Keratinocyte (primary cell): ENCODE data around the gene BICD1. TPM values are rescaled to one million over a fixed set of nuclear protein-coding genes. Genes with fewer than 3 reads are reported as not detected.

ENCODE experiments used
- DNase-seq: peaks from one replicate; pipeline ENCODE4 v3.0.0-alpha.2; 2011; ENCODE audit warnings: low read depth, missing footprints, low spot score
- FAIRE-seq: peaks from 2 replicates; lab custom pipeline; 2011; peaks lifted over from hg19 to GRCh38; lab: Jason Lieb, UNC
- H2AFZ ChIP-seq: 2 replicates; pipeline ENCODE4 v1.6.0; 2012; ENCODE audit warnings: low read length, control low read depth, inconsistent platforms; ENCODE audit not compliant: control insufficient read depth
- H3K27ac ChIP-seq: 2 replicates; pipeline ENCODE4 v1.5.1; 2011; ENCODE audit warnings: low read length; ENCODE audit not compliant: control insufficient read depth, insufficient read depth
- H3K27me3 ChIP-seq: 3 replicates; pipeline ENCODE4 v1.6.0; 2011; ENCODE audit warnings: low read length; ENCODE audit not compliant: control insufficient read depth, insufficient read depth; ENCODE audit errors: extremely low read depth
- H3K36me3 ChIP-seq, 2 experiments: 2 replicates in 1 of 2; 3 replicates in 1 of 2; pipeline ENCODE4 v1.5.1; 2011; ENCODE audit warnings: low read length in 2 of 2, mild to moderate bottlenecking in 1 of 2; ENCODE audit not compliant: control insufficient read depth in 2 of 2, insufficient read depth in 2 of 2; ENCODE audit errors: extremely low read depth in 1 of 2
- H3K4me1 ChIP-seq: 3 replicates; pipeline ENCODE4 v1.5.1; 2011; ENCODE audit warnings: low read length; ENCODE audit not compliant: control insufficient read depth, insufficient read depth; ENCODE audit errors: extremely low read depth
- H3K4me2 ChIP-seq: 3 replicates; pipeline ENCODE4 v1.6.0; 2011; ENCODE audit warnings: low read depth, low read length; ENCODE audit not compliant: control insufficient read depth, insufficient read depth; ENCODE audit errors: extremely low read depth
- H3K4me3 ChIP-seq, 3 experiments: fragments of 200-600 bp in 1 of 3; sonication (generic) in 1 of 3; 2 replicates in 2 of 3; 3 replicates in 1 of 3; pipeline ENCODE4 v1.5.1; 2011 to 2016; ENCODE audit warnings: low read length in 3 of 3, mild to moderate bottlenecking in 3 of 3, control low read depth in 2 of 3, inconsistent platforms in 1 of 3, low read depth in 1 of 3, mixed read lengths in 1 of 3, mixed run types in 1 of 3, moderate library complexity in 1 of 3; ENCODE audit not compliant: control insufficient read depth in 2 of 3, insufficient read depth in 2 of 3; ENCODE audit errors: extremely low read depth in 1 of 3
- H3K79me2 ChIP-seq: 2 replicates; pipeline ENCODE4 v1.6.0; 2012; ENCODE audit warnings: low read length; ENCODE audit not compliant: control insufficient read depth, insufficient read depth
- H3K9ac ChIP-seq: 3 replicates; pipeline ENCODE4 v1.6.0; 2011; ENCODE audit warnings: low read length; ENCODE audit not compliant: control insufficient read depth, insufficient read depth; ENCODE audit errors: extremely low read depth
- H3K9me1 ChIP-seq: 3 replicates; pipeline ENCODE4 v1.6.0; 2011; ENCODE audit warnings: low read length; ENCODE audit not compliant: control insufficient read depth, insufficient read depth; ENCODE audit errors: extremely low read depth
- H3K9me3 ChIP-seq: 2 replicates; pipeline ENCODE4 v1.5.1; 2012; ENCODE audit warnings: low read depth, low read length; ENCODE audit not compliant: control insufficient read depth
- H4K20me1 ChIP-seq: 3 replicates; pipeline ENCODE4 v1.6.0; 2011; ENCODE audit warnings: low read length; ENCODE audit not compliant: control insufficient read depth, insufficient read depth; ENCODE audit errors: extremely low read depth
- CTCF ChIP-seq, 3 experiments: IDR thresholded peaks in 1 of 3; conservative IDR thresholded peaks in 1 of 3; optimal IDR thresholded peaks in 1 of 3; 2 replicates in 2 of 3; 3 replicates in 1 of 3; pipeline versions ENCODE3 to v1.5.1; 2011; ENCODE audit warnings: low read length in 3 of 3, mild to moderate bottlenecking in 3 of 3, moderate library complexity in 2 of 3, control low read depth in 1 of 3, inconsistent platforms in 1 of 3; ENCODE audit not compliant: insufficient read depth in 2 of 3; ENCODE audit errors: extremely low read depth in 1 of 3
- EZH2 ChIP-seq: IDR thresholded peaks from one replicate; pipeline ENCODE4 v1.6.1; 2012; ENCODE audit warnings: inconsistent platforms, mild to moderate bottlenecking, low read length, moderate library complexity
- dilution Hi-C: fragments of 300-500 bp; cut with MboI; formaldehyde crosslinking; loops from one replicate; pipeline ENCODE4 v1.7.0; 2020; ENCODE audit warnings: low sequenced_read_pairs; ENCODE audit not compliant: extremely low pct_ligation_motif_present
- polyA plus RNA-seq, 5 experiments: library from polyadenylated mRNA; depleted of rRNA in 3 of 5; stranded (reverse) in 3 of 5; stranded (forward) in 1 of 5; unstranded in 1 of 5; fragments of >200 nt; gene quantifications; 1 replicate in 1 of 5; 2 replicates in 3 of 5; 3 replicates in 1 of 5; pipeline versions ENCODE4 v1.2.1 to v1.2.3, GENCODE V29; 2011 to 2012; ENCODE audit warnings: missing spikeins in 2 of 5, low read depth in 1 of 5, low replicate concordance in 1 of 5

The BICD1 gene
- polyA plus RNA-seq, 1 donor (not counting 4 experiments of a cell fraction or from before 2014, with no cell fraction given), result 10.2 TPM

GRCh38 chr12:32140877-32141276 lies 34.2 kb downstream of the BICD1 start:
- H3K4me1 ChIP-seq, result no peaks in the 10 kb centered on the region
- no peak overlapping the region for H3K4me3 ChIP-seq
- no peak overlapping the region for H3K9ac ChIP-seq
- peaks cover 2% of the 10 kb centered on the region for H3K79me2 ChIP-seq
- no peak overlapping the region for H3K4me2 ChIP-seq
- no peaks in the 10 kb centered on the region for H3K36me3 ChIP-seq
- no peak for FAIRE-seq
- no peaks in the 10 kb centered on the region for H4K20me1 ChIP-seq
- no peak for DNase-seq
- no peaks in the 10 kb centered on the region for H3K9me1 ChIP-seq
- H3K27me3 ChIP-seq, result no peaks in the 10 kb centered on the region
- TF ChIP-seq EZH2 (no peak), CTCF (optimal IDR thresholded peaks at IDR 0.05 in 1 of 3, IDR thresholded peaks at IDR 0.05 in 1 of 3, conservative IDR thresholded peaks at IDR 0.05 in 1 of 3; ENCODE audit: extremely low read depth in 1 of 3, insufficient read depth in 2 of 3, low read length in 3 of 3) (no peak)
- H3K9me3 ChIP-seq, result no peaks in the 10 kb centered on the region
- dilution Hi-C loops, result no loop called here
- H2AFZ ChIP-seq, result no peak overlapping the region
- no peak overlapping the region for H3K27ac ChIP-seq

- no peak for TF ChIP-seq CTCF (optimal IDR thresholded peaks at IDR 0.05 in 1 of 3, IDR thresholded peaks at IDR 0.05 in 1 of 3, conservative IDR thresholded peaks at IDR 0.05 in 1 of 3; ENCODE audit: extremely low read depth in 1 of 3, insufficient read depth in 2 of 3, low read length in 3 of 3)
- no peak overlapping the region for H3K4me3 ChIP-seq
- no peaks in the 10 kb centered on the region for H3K4me1 ChIP-seq
- no peaks in the 10 kb centered on the region for H4K20me1 ChIP-seq
- no peak overlapping the region for H2AFZ ChIP-seq
- no peaks in the 10 kb centered on the region for H3K36me3 ChIP-seq
- peaks cover 2% of the 10 kb centered on the region for H3K79me2 ChIP-seq
- H3K9me1 ChIP-seq, result no peaks in the 10 kb centered on the region
- H3K4me2 ChIP-seq, result no peak overlapping the region
- H3K9ac ChIP-seq, result no peak overlapping the region
- H3K9me3 ChIP-seq, result no peaks in the 10 kb centered on the region
- H3K27me3 ChIP-seq, result no peaks in the 10 kb centered on the region
- dilution Hi-C loops, result no loop called here
- H3K27ac ChIP-seq, result no peak overlapping the region
- DNase-seq (no peak), FAIRE-seq (no peak)
Observed at GRCh38 chr12:32145096-32145495, 38.4 kb downstream of the BICD1 start.
